Prostate gland (tissue), 2 donors: Measurements from ENCODE around the gene LRBA.

ENCODE experiments used
- POLR2A ChIP-seq: fragments of 450-650 bp; IDR thresholded peaks from one replicate; pipeline ENCODE4 v1.6.1; 2016; ENCODE audit warnings: antibody characterized with exemption, mild to moderate bottlenecking
- POLR2AphosphoS5 ChIP-seq: sonication (generic); formaldehyde crosslinking; IDR thresholded peaks from one replicate; pipeline ENCODE4 v1.6.1; 2017; ENCODE audit warnings: antibody characterized with exemption
- TF ChIP-seq, protein P1 (sequence below), 4 experiments: fragments of 200-600 bp in 2 of 4; fragments of 450-650 bp in 2 of 4; sonication (generic) in 2 of 4; IDR thresholded peaks; 1 replicate in 3 of 4; 2 replicates in 1 of 4; pipeline ENCODE4 v1.5.1; 2016 to 2019; ENCODE audit warnings: antibody characterized with exemption in 4 of 4, mild to moderate bottlenecking in 2 of 4, moderate library complexity in 2 of 4

DNA sequence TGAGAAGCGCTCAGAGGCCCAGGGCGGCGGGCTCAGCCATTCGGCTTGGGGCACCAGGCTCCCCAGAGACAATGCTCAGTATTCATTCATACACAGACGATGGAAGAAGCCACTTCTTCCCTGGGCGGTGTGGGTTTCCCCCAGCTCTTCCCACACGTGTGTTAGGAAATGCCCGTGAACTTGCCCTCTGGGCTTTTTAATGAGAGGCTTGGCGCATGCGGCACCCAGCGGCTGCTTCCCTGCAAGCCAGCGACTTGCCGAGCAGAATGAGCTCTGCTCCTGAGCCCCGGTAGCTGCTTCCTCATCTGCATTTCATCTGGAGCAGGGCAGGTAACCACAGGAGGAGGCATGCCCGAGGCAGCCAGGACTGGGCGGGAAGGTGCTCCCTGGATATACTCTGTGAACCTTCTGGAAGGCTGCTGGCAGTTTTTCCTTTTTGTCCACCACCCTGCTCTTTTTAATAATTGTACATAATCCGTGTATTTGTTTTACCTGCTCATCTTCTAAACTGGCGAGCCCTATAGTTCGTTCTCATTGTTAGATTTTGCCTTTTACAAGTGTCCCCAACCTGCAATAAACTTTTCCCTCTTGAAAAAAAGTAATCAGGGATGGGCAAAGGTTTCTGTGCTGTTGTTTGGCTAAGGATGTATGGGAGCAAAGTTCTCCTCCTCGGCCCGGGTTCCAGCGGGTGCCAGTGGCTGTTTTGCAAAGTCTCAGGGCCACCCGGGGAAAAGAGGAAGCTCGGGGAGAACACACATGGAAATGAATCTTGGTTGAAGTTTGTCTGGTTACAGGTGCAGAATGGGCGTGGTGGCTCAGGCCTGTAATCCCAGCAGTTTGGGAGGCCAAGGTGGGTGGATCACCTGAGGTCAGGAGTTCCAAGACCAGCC is 758.0 kb downstream of the LRBA start:
- TF ChIP-seq POLR2A (no peak), POLR2AphosphoS5 (no peak)
- TF ChIP-seq, protein P1, sequence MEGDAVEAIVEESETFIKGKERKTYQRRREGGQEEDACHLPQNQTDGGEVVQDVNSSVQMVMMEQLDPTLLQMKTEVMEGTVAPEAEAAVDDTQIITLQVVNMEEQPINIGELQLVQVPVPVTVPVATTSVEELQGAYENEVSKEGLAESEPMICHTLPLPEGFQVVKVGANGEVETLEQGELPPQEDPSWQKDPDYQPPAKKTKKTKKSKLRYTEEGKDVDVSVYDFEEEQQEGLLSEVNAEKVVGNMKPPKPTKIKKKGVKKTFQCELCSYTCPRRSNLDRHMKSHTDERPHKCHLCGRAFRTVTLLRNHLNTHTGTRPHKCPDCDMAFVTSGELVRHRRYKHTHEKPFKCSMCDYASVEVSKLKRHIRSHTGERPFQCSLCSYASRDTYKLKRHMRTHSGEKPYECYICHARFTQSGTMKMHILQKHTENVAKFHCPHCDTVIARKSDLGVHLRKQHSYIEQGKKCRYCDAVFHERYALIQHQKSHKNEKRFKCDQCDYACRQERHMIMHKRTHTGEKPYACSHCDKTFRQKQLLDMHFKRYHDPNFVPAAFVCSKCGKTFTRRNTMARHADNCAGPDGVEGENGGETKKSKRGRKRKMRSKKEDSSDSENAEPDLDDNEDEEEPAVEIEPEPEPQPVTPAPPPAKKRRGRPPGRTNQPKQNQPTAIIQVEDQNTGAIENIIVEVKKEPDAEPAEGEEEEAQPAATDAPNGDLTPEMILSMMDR (IDR thresholded peaks at IDR 0.05), result no peak
